H1 (cell line): Measurements from ENCODE around the gene SSBP3. TPM values are rescaled to one million over a fixed set of nuclear protein-coding genes. Genes with fewer than 3 reads are reported as not detected.

Source experiments
- CTCF ChIA-PET: fragments of 300-600 bp; sonication (Branson Sonifier 250); formaldehyde crosslinking; loops from one replicate; lab custom pipeline; 2021; ENCODE audit not compliant: partially characterized antibody; lab: Charles Lee
- POLR2A ChIA-PET: fragments of 300-600 bp; sonication (Branson Sonifier 250); formaldehyde crosslinking; loops from one replicate; lab custom pipeline; 2021; ENCODE audit warnings: inconsistent platforms; ENCODE audit not compliant: partially characterized antibody; lab: Charles Lee
- DNase-seq, 2 experiments: peaks; one replicate each; pipeline versions ENCODE4 v3.0.0 to v3.0.0-alpha.2; 2010 to 2022; ENCODE audit warnings: low spot score in 2 of 2, low read depth in 1 of 2, mixed read lengths in 1 of 2
- FAIRE-seq: peaks from 2 replicates; lab custom pipeline; 2011; peaks lifted over from hg19 to GRCh38; lab: Jason Lieb, UNC
- H2AFZ ChIP-seq: 2 replicates; pipeline ENCODE4 v1.8.1; 2012; ENCODE audit warnings: low read length, inconsistent platforms
- H2AK5ac ChIP-seq: 2 replicates; pipeline ENCODE4 v1.6.1; 2013; ENCODE audit warnings: low read depth, low read length
- H2BK120ac ChIP-seq: replicated peaks from 2 replicates; pipeline ENCODE3; 2013; ENCODE audit warnings: low read depth, low read length, inconsistent platforms
- H2BK12ac ChIP-seq: 2 replicates; pipeline ENCODE4 v1.6.1; 2013; ENCODE audit warnings: low read depth, low read length
- H2BK15ac ChIP-seq: 2 replicates; pipeline ENCODE4 v1.6.1; 2013; ENCODE audit warnings: low read length
- H2BK20ac ChIP-seq: 2 replicates; pipeline ENCODE4 v1.6.1; 2013; ENCODE audit warnings: low read length
- H2BK5ac ChIP-seq: 2 replicates; pipeline ENCODE4 v1.6.1; 2013; ENCODE audit warnings: low read depth, low read length
- H3K14ac ChIP-seq: 2 replicates; pipeline ENCODE4 v1.6.1; 2013; ENCODE audit warnings: inconsistent platforms; ENCODE audit not compliant: insufficient read length
- H3K18ac ChIP-seq: 2 replicates; pipeline ENCODE4 v1.6.1; 2013; ENCODE audit warnings: low read length; ENCODE audit errors: extremely low read depth
- H3K23ac ChIP-seq: 2 replicates; pipeline ENCODE4 v1.6.1; 2013; ENCODE audit warnings: inconsistent platforms; ENCODE audit not compliant: insufficient read length
- H3K23me2 ChIP-seq: 2 replicates; pipeline ENCODE4 v1.6.1; 2013; ENCODE audit warnings: low read depth, low read length
- H3K27ac ChIP-seq: 2 replicates; pipeline ENCODE4 v1.6.1; 2011; ENCODE audit warnings: low read depth, low read length, inconsistent platforms
- H3K27me3 ChIP-seq, 4 experiments: replicated peaks in 1 of 4; 1 replicate in 1 of 4; 2 replicates in 3 of 4; pipeline versions ENCODE4 v1.6.1 to v1.8.1; 2011 to 2013; ENCODE audit warnings: low read length in 3 of 4, mild to moderate bottlenecking in 3 of 4, inconsistent platforms in 2 of 4, mixed read lengths in 2 of 4, moderate library complexity in 1 of 4; ENCODE audit not compliant: control insufficient read depth in 3 of 4, insufficient read depth in 3 of 4; ENCODE audit errors: extremely low read depth in 1 of 4
- H3K36me3 ChIP-seq, 4 experiments: 2 replicates each; pipeline versions ENCODE4 v1.6.1 to v1.8.1; 2011 to 2013; ENCODE audit warnings: mild to moderate bottlenecking in 4 of 4, low read length in 3 of 4, moderate library complexity in 2 of 4, control low read depth in 1 of 4, inconsistent platforms in 1 of 4; ENCODE audit not compliant: insufficient read depth in 4 of 4, control insufficient read depth in 2 of 4
- H3K4ac ChIP-seq: replicated peaks from 2 replicates; pipeline ENCODE3; 2013; ENCODE audit warnings: low read length, low read depth, mixed read lengths, inconsistent platforms; ENCODE audit not compliant: insufficient read length
- H3K4me1 ChIP-seq, 4 experiments: replicated peaks in 1 of 4; 1 replicate in 1 of 4; 2 replicates in 3 of 4; pipeline versions ENCODE4 v1.6.1 to v1.8.1; 2011 to 2013; ENCODE audit warnings: low read length in 3 of 4, inconsistent platforms in 2 of 4, mixed read lengths in 1 of 4; ENCODE audit not compliant: insufficient read depth in 4 of 4, control insufficient read depth in 3 of 4
- H3K4me2 ChIP-seq, 2 experiments: 2 replicates each; pipeline versions ENCODE4 v1.6.1 to v1.8.1; 2011 to 2013; ENCODE audit warnings: low read depth in 2 of 2, low read length in 2 of 2, control low read depth in 1 of 2, inconsistent platforms in 1 of 2, mild to moderate bottlenecking in 1 of 2; ENCODE audit not compliant: insufficient read depth in 1 of 2
- H3K4me3 ChIP-seq, 4 experiments: fragments of 200-600, 300-600 bp in 1 of 4; sonication (generic), shearing (Covaris generic), sonication (Bioruptor Twin) in 1 of 4; 2 replicates each; pipeline versions ENCODE4 v1.5.1 to v1.8.1; 2011 to 2016; ENCODE audit warnings: low read length in 4 of 4, low read depth in 3 of 4, control low read depth in 2 of 4, inconsistent platforms in 2 of 4, mild to moderate bottlenecking in 2 of 4, mixed read lengths in 1 of 4, moderate library complexity in 1 of 4; ENCODE audit not compliant: insufficient read depth in 2 of 4; ENCODE audit errors: extremely low read depth in 1 of 4
- H3K56ac ChIP-seq: replicated peaks from 2 replicates; pipeline ENCODE3; 2013; ENCODE audit warnings: low read depth, mild to moderate bottlenecking, mixed read lengths, low read length, inconsistent platforms; ENCODE audit not compliant: insufficient read length
- H3K79me1 ChIP-seq: 2 replicates; pipeline ENCODE4 v1.6.1; 2013; ENCODE audit warnings: low read depth, low read length, control low read depth
- H3K79me2 ChIP-seq, 2 experiments: 2 replicates each; pipeline versions ENCODE4 v1.6.1 to v1.8.1; 2012 to 2013; ENCODE audit warnings: low read length in 2 of 2, mild to moderate bottlenecking in 2 of 2, inconsistent platforms in 1 of 2; ENCODE audit not compliant: insufficient read depth in 2 of 2, control insufficient read depth in 1 of 2
- H3K9ac ChIP-seq, 4 experiments: replicated peaks in 1 of 4; 1 replicate in 1 of 4; 2 replicates in 3 of 4; pipeline versions ENCODE4 v1.6.1 to v1.8.1; 2011 to 2013; ENCODE audit warnings: low read depth in 3 of 4, low read length in 3 of 4, control low read depth in 2 of 4, mild to moderate bottlenecking in 2 of 4, moderate library complexity in 2 of 4, inconsistent platforms in 1 of 4; ENCODE audit errors: extremely low read depth in 1 of 4
- H3K9me3 ChIP-seq, 2 experiments: 2 replicates each; pipeline versions ENCODE4 v1.6.1 to v1.8.1; 2012 to 2013; ENCODE audit warnings: mild to moderate bottlenecking in 2 of 2, moderate library complexity in 2 of 2, control low read depth in 1 of 2, inconsistent platforms in 1 of 2, low read depth in 1 of 2, low read length in 1 of 2, mixed read lengths in 1 of 2; ENCODE audit not compliant: insufficient read depth in 2 of 2
- H4K20me1 ChIP-seq, 2 experiments: replicated peaks in 1 of 2; 2 replicates each; pipeline versions ENCODE3 to v1.8.1; 2011 to 2013; ENCODE audit warnings: inconsistent platforms in 2 of 2, low read length in 2 of 2, mild to moderate bottlenecking in 1 of 2; ENCODE audit not compliant: insufficient read depth in 2 of 2, control insufficient read depth in 1 of 2
- H4K5ac ChIP-seq: 2 replicates; pipeline ENCODE4 v1.6.1; 2013; ENCODE audit warnings: low read length, low read depth, mixed read lengths, inconsistent platforms; ENCODE audit not compliant: insufficient read length
- H4K8ac ChIP-seq: 2 replicates; pipeline ENCODE4 v1.8.0; 2013; ENCODE audit warnings: mild to moderate bottlenecking, moderate library complexity, low read length, inconsistent platforms; ENCODE audit not compliant: insufficient read depth; ENCODE audit errors: extremely low read depth
- H4K91ac ChIP-seq: replicated peaks from 2 replicates; pipeline ENCODE3; 2013; ENCODE audit warnings: low read length, mixed read lengths, inconsistent platforms; ENCODE audit not compliant: insufficient read length
- CTBP2 ChIP-seq: IDR thresholded peaks from 2 replicates; pipeline ENCODE4 v1.7.0; 2011; ENCODE audit warnings: borderline replicate concordance, mild to moderate bottlenecking, moderate library complexity, mixed read lengths, low read length; ENCODE audit not compliant: insufficient read depth, insufficient read length
- HDAC6 ChIP-seq: IDR thresholded peaks from one replicate; pipeline ENCODE4 v1.7.1; 2012; ENCODE audit warnings: low read depth, mild to moderate bottlenecking, inconsistent platforms, low read length, moderate library complexity
- JUN ChIP-seq: IDR thresholded peaks from 2 replicates; pipeline ENCODE4 v1.6.1; 2011; ENCODE audit warnings: low read depth, mild to moderate bottlenecking, improper control_type of control experiment, low read length
- SP1 ChIP-seq: IDR thresholded peaks from 2 replicates; pipeline ENCODE4 v1.6.1; 2011; ENCODE audit warnings: low read depth, low read length
- WGBS, 2 experiments: shearing (Covaris generic) in 1 of 2; methylation state at CpG; one replicate each; pipeline versions ENCODE4 v1.1.6 to v1.1.7; 2013 to 2015; ENCODE audit warnings: low lambda C conversion rate in 2 of 2, mixed read lengths in 2 of 2, inconsistent platforms in 1 of 2, low coverage in 1 of 2, missing lambda C conversion rate in 1 of 2; ENCODE audit not compliant: insufficient replicate concordance in 2 of 2, insufficient coverage in 1 of 2, insufficient read length in 1 of 2; ENCODE audit errors: extremely low coverage in 1 of 2, missing lambda C conversion rate in 1 of 2; 5-methylcytosine and 5-hydroxymethylcytosine counted together
- polyA plus RNA-seq, 7 experiments: library from polyadenylated mRNA; depleted of rRNA in 3 of 7; stranded (reverse) in 5 of 7; unstranded in 2 of 7; fragments of >200 nt in 5 of 7; fragments of 200-250 nt in 2 of 7; gene quantifications; 1 replicate in 5 of 7; 2 replicates in 1 of 7; 4 replicates in 1 of 7; pipeline versions ENCODE4 v1.2.1 to v1.2.3, GENCODE V29; 2011 to 2013; ENCODE audit warnings: missing spikeins in 2 of 7, mixed read lengths in 2 of 7
- total RNA-seq: library from RNA; stranded (reverse); fragmentation: NEBNext Ultra II Directional; extraction: Animal tissue kit (Norgen Biotek cat#: 25700); gene quantifications from 2 replicates; pipeline ENCODE4 v1.2.1, GENCODE V29; 2021
- TF ChIP-seq, protein P1 (sequence below), 3 experiments: IDR thresholded peaks; 1 replicate in 2 of 3; 2 replicates in 1 of 3; pipeline versions ENCODE4 v1.5.1 to v1.6.1; 2011; ENCODE audit warnings: low read length in 3 of 3, mild to moderate bottlenecking in 3 of 3, inconsistent platforms in 2 of 3, low read depth in 1 of 3, moderate library complexity in 1 of 3; ENCODE audit not compliant: insufficient read depth in 1 of 3; ENCODE audit errors: control extremely low read depth in 1 of 3

Gene SSBP3
- total and polyA plus RNA-seq, 2 of the 8 experiments (the other 6 are each of a cell fraction or from before 2014, with no cell fraction given): 99.7 to 133 TPM

DNA sequence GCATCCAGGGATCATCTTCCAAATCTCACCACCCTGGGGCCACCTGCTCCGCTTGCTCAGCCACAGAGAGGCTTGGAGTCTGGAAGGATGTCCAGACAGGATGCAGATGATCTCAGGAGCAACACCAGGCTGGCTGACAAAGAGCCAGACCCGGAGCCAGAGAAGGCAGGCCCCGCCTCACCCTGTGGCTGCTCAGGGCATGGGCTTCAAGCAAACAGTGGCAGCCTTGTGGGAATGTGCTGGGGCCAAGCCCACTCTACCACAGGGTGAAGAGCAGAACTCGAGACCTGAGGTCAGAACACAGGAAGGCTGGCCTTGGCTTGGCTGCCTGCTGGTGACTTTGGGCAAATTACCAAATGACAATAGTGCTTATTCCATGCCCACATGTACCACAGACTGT is 160.7 kb downstream of the SSBP3 start:
- no peaks in the 10 kb centered on the region for H3K23me2 ChIP-seq
- no peak overlapping the region for H3K4me2 ChIP-seq
- H2BK5ac ChIP-seq: no peak overlapping the region
- H3K27me3 ChIP-seq: no peaks in the 10 kb centered on the region; a peak in 1 of 7 replicates
- no peak for FAIRE-seq
- no peak overlapping the region for H2BK120ac ChIP-seq
- no peaks in the 10 kb centered on the region for H3K79me2 ChIP-seq
- H2AFZ ChIP-seq: no peak overlapping the region
- H3K14ac ChIP-seq: no peak overlapping the region
- no peak overlapping the region for H3K9ac ChIP-seq
- H2BK12ac ChIP-seq: no peak overlapping the region
- no peak for DNase-seq
- no peak overlapping the region for H3K18ac ChIP-seq
- peaks cover 3 to 31% (median 15%) of the 10 kb centered on the region in 4 experiments; a peak in 5 of 8 replicates for H3K36me3 ChIP-seq
- no peaks in the 10 kb centered on the region for H3K79me1 ChIP-seq
- no peak overlapping the region for H3K4ac ChIP-seq
- no peak for TF ChIP-seq JUN
- no peak for TF ChIP-seq HDAC6
- TF ChIP-seq, protein P1, sequence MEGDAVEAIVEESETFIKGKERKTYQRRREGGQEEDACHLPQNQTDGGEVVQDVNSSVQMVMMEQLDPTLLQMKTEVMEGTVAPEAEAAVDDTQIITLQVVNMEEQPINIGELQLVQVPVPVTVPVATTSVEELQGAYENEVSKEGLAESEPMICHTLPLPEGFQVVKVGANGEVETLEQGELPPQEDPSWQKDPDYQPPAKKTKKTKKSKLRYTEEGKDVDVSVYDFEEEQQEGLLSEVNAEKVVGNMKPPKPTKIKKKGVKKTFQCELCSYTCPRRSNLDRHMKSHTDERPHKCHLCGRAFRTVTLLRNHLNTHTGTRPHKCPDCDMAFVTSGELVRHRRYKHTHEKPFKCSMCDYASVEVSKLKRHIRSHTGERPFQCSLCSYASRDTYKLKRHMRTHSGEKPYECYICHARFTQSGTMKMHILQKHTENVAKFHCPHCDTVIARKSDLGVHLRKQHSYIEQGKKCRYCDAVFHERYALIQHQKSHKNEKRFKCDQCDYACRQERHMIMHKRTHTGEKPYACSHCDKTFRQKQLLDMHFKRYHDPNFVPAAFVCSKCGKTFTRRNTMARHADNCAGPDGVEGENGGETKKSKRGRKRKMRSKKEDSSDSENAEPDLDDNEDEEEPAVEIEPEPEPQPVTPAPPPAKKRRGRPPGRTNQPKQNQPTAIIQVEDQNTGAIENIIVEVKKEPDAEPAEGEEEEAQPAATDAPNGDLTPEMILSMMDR (IDR thresholded peaks at IDR 0.05; ENCODE audit: control extremely low read depth in 1 of 3, insufficient read depth in 1 of 3, low read depth in 1 of 3, low read length in 3 of 3): no peak
- no peak for TF ChIP-seq CTBP2
- no peak for TF ChIP-seq SP1
- 0 out of 2 replicates have a peak overlapping the region, but pooled peaks have one; percentile 40 for H4K8ac ChIP-seq
- no peak overlapping the region for H2BK15ac ChIP-seq
- H3K27ac ChIP-seq: no peak overlapping the region
- no peaks in the 10 kb centered on the region for H3K4me1 ChIP-seq
- no peak overlapping the region for H3K56ac ChIP-seq
- H3K9me3 ChIP-seq: no peaks in the 10 kb centered on the region
- H4K5ac ChIP-seq: no peak overlapping the region
- H3K23ac ChIP-seq: no peak overlapping the region
- H2BK20ac ChIP-seq: no peak overlapping the region
- H4K91ac ChIP-seq: no peak overlapping the region
- POLR2A ChIA-PET: interaction anchor here (0.9 to 1.5 kb wide), 2 partner anchors 25 to 45 kb away, joined by 3 read pairs; no protein-coding TSS in a partner anchor
- 83% methylated on average over 4 of the region's 4 CpGs; no CpG with 5 or more reads in 1 of the 2 experiments for WGBS, 2 experiments
- CTCF ChIA-PET: interaction anchor here (0.9 kb wide), 1 partner anchor 15 kb away, joined by 3 read pairs; no protein-coding TSS in a partner anchor
- H4K20me1 ChIP-seq: peaks cover 3 to 10% of the 10 kb centered on the region in 2 experiments
- H3K4me3 ChIP-seq: no peak overlapping the region
- no peak overlapping the region for H2AK5ac ChIP-seq
